Measurements from ENCODE around the gene GP1BA. TPM values are rescaled to one million over a fixed set of nuclear protein-coding genes. Genes with fewer than 3 reads are reported as not detected.
A peak's percentile ranks its signal among the peaks of the same experiment; 100 is the strongest.
"Not testable (repeated sequence)": the region's sequence is repeated elsewhere in the genome, so short reads cannot be mapped to it uniquely, and the experiment has no call there.

Gene GP1BA
- total RNA-seq, 1 donor from 2014 or later = not detected

DNA sequence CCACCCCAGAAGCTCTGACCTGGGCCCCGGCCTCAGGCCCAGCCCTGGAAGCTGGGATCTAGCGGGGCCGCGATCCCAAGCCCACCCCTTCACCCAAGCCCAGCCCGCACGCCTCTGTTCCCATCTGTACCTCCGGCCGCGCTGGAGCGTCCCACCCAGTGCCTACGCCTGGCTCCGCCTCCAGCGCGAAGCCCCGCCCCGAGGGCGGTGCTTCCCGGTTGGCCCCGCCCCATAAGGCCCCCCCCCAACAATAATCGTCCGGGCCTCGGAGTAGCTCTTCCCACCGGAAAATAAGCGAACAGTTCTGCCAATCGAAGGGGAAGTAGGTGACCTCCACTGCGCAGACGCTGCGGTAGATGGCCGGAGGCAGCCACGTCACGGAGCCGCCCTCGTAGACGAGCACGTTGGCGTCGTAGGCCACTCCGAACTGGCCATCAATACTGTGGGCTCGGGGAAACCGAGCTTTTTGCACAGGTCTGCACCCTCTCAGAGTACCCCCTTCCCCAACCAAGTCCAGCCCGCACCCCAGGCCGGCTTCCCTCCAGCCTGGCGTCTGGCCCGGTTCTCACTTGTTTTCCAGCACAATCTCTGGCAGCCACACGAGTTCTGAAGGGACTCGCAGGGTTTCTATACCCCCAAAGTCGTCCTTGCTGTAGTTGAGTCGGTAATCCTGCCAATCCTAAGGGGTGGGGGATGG lies 30.3 kb upstream of the GP1BA start:
- peak; percentile 65 to 85 for DNase-seq (ENCODE audit: low read depth in 2 of 2)

DNA sequence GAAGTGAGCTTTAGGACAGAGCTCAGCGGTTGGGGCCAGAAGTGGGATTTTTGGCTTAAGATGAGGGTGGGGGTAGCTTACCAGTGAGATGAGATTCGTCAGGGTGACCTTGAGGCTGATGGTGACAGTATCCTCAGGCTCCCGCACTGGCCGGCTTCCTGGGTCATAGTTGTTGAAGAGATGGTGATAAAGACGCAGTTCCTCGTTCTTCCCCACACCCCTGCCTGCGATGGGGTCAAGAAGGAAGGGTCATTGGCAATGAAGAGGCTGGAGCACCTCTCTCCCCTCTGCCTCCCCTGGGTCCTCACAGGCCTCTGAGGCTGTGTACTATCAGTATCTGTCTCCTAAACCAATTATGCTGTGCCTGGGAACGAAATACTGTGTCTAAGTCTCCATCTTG lies 29.5 kb upstream of the GP1BA start:
- no peak for DNase-seq (ENCODE audit: low read depth in 2 of 2)

DNA sequence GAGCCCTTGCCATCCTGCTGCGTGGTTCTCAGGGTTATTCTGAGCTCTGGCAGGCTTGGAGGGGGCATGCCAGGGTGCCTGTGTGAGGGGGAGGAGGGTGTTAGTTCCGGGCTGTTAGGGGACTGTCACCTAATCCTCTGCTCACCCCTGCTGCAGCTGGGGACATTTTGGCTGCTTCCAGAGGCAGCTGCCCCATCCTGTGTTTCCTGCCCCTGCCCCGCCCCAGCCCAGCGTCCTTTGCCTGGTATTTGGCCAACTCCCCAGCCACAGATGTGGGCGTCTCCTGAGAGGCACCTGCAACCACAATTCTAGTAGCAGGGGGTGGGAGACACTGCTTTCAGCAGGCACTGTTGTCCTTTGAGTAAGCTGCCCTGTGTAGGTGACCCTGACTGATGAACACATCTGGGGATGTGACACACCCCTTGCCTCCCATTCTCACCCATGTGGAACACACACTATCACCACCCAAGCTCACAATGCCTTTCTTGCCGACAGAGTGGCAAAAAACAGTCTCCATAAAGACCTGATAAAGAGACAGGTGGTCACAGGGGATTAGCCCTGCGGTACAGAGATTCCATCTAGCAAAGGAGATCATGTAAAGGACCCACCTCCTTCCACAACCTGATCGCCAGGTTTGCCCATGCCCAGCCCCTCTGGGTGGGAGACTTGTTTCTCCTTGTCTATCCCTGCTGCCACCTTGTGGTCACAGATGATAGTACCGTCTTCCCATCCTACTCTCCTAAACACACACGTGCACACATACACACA lies 28.8 kb upstream of the GP1BA start, which contains the start of gene CHRNE:
Gene CHRNE, minus strand, starts transcription at position 48 of the 768 bp plus-strand sequence. Its CDS starts 35 bp downstream, at position 13.
- DNase-seq (ENCODE audit: low read depth in 2 of 2) = peak; percentile 76 to 87

DNA sequence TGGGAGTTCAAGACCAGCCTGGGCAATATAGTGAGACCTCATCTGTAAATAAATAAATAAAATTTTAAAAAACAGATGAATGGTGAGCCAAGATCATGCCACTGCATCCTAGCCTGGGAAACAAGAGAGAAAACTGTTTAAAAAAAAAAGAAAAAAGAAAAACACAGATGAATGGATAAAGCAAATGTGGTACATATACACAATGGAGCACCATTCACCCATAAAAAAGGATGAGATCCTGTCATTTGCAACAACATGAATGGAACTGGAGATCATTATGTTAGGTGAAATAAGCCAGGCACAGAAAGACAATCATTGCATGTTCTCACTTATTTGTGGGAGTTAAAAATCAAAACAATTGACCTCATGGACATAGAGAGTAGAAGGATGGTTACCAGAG lies 25.4 kb upstream of the GP1BA start:
- not testable (repeated sequence) for DNase-seq (ENCODE audit: low read depth in 2 of 2)

DNA sequence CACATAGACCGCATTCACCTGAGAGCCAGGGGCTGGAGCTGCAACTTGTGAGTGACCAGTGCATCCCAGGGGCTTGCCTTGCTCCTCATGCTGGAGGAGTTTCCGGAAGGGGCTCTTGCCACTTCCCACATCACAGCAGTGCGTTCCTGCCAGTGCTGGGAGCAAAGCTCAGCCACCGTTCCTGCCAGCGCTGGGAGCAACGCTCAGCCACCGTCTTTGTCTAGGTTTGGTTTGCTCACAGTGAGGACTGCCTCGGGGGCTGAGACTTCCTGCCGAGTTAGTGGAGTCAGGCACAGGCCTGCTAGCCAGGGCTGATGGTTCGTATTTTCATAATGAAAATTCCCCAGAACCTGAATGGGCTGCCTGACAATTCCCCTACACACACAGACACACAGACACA lies 23.8 kb upstream of the GP1BA start:
- no peak for DNase-seq (ENCODE audit: low read depth in 2 of 2)

DNA sequence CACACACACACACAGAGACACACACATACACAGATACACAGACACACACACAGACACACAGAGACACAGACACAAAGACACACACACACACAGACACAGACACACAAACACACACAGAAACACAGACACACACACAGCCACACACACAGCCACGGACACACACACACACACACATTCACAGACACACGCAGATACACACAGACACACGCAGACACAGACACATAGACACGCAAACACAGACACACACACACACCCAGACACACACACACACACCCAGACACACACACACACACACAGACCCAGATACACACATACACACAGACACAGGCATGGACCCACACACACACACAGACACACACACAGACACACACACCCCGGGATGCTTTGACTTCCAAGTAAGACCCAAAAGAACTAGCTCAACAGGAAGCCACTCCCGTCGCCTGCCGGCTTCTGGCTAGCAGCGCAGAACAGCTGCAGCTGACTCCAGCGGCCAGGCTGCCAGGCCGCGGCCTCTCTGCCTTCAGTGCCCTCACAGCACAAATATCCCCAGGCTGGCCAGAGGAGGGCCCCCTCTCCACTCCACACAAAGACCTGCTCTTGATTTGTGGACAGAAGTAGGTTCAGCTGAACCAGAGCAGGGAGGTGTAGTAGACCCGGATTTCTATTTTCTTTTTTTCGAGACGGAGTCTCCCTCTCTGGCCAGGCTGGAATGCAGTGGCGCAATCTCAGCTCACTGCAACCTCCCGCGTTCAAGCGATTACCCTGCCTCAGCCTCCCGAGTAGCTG lies 23.2 kb upstream of the GP1BA start:
- peak; percentile 87 to 94 for DNase-seq (ENCODE audit: low read depth in 2 of 2)

DNA sequence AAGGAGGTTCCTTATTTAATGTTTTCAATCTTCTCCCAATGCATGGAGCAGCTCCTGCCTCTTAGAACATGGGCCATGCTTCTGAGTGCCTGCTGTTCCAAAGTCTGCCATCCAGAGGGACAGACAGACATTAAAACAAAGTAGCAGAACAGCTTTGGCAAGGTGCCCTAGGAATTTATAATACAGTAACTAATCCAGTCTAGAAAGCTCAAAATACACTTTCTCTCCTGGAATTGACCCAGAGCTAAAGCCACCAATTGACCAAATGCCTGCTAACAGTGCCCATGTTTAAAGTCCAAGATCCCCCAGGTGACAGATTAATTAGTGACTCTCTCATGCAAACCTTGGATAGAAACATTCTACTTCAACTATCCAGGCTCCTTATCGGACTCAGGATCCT lies 18.1 kb upstream of the GP1BA start:
- DNase-seq (ENCODE audit: low read depth in 2 of 2) = no peak

DNA sequence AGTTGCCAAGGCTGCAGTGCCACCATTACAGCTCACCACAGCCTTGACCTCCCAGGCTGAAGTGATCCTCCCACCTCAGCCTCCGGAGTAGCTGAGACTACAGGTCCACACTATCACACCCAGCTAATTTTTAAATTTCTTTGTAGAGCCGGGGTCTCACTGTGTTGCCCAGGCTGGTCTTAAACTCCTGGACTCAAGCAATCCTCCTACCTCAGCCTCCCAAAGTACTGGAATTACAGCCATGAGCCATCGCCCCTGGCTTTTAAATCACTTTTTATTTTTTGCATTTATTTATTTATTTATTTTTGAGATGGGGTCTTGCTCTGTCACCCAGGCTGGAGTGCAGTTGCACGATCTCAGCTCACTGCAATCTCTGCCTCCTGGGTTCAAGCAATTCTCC lies 17.5 kb upstream of the GP1BA start:
- DNase-seq (ENCODE audit: low read depth in 2 of 2) = not testable (repeated sequence)

DNA sequence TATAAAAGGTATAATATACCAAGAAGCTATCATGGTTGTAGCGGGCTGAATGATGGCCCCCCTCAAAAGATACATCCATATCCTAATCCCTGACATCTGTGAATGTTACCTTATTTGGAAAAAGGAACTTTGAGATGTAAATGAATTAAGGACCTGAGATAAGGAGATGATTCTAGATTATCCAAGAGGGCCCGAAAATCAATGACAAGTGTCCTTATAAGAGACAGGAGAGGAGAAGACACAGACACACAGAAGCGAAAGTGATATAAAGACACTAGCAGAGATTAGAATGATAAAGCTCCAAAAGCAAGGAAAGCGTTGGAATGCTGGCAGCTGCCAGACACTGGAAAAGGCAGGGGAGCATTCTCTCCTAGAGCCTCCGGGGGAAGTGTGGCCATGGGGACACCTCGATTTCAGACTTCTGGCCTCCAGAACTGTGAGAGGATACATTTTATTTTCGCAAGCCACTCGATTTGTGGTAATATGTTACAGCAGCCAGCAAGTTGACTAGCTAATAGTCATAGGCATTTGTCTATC lies 12.5 kb upstream of the GP1BA start:
- DNase-seq (ENCODE audit: low read depth in 2 of 2) = no peak

DNA sequence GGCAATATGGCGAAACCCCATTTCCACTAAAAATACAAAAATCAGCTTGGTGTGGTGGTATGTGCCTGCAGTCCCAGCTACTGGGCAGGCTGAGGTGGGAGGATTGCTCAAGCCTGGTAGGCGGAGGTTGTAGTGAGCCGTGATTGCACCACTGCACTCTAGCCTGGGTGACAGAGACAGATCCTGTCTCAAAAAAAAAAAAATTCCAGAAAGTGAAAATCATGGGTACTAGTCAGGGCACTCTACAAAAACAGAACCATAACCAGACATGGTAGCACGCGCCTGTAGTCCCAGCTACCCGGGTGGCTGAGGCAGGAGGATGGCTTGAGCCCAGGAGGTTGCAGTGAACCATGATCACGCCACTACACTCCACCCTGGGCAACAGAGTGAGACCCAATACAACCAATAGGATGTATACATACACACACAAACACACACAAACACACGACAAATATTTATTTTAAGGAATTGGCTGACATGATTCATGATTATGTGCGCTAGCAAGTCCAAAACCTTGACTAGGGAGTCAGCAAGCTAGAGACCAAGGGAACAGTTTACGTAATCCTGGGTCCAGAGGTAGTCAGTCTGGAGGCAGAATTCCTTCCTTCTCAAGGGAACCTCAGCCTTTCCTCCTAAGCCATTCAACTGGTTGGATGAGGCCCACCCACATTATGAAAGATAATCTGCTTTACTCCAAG lies 11.6 kb upstream of the GP1BA start:
- no peak for DNase-seq (ENCODE audit: low read depth in 2 of 2)

DNA sequence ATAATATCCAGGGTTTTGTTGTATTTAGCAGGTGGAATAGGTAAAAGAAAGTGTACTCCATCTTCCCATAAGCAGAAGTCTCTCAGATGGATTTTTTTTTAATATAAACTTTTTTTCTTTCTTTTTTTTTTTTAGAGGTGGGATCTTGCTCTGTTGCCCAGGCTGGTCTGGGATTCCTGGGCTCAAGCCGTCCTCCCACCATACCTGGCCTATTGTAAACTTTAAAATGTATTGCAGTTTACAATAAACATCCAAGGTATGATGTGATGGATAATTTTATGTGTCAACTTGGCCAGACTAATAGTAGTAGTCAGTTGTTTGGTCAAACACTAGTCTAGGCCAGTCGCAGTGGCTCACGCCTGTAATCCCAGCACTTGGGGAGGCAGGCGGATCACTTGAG lies 10.8 kb upstream of the GP1BA start:
- no peak for DNase-seq (ENCODE audit: low read depth in 2 of 2)

DNA sequence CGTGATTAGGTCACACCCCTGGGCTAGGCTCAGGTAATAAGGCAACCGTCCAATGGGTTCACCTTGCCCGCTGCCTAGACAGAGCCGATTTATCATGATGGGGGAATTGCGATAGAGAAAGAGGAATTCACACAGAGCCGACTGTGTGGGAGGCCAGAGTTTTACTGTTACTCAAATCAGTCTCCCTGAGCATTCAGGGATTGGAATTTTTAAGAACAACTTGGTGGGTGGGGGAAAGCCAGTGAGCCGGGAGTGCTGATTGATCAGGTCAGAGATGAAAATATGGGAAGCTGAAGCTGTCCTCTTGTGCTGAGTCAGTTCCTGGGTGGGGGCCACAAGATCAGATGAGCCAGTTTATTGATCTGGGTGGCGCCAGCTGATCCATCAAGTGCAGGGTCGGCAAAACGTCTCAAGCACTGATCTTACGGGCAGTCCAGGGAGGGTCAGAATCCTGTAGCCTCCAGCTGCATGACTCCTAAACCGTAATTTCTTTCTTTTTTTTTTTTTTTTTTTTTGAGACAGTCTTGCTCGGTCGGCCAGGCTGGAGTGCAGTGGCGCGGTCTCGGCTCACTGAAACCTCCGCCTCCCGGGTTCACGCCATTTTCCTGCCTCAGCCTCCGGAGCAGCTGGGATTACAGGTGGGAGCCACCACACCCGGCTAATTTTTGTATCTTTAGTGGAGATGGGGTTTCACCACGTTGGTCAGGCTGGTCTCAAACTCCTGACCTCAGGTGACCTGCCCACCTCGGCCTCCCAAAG lies 5.3 kb upstream of the GP1BA start:
- DNase-seq (ENCODE audit: low read depth in 2 of 2) = not testable (repeated sequence)

DNA sequence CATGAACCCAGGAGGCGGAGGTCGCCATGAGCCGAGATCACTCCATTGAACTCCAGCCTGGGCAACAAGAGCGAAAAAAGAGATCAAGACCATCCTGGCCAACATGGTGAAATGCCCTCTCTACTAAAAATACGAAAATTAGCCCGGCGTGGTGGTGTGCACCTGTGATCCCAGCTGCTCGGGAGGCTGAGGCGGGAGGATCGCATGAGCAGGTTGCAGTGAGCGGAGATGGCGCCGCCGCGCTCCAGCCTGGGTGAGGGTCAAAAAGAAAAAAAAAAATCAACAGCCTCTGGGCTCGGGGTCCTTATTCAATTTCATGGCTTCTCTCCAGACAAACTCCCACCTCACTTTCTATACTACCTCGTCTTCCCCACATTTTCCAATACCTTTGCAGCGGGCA lies 3.2 kb upstream of the GP1BA start:
- DNase-seq (ENCODE audit: low read depth in 2 of 2) = no peak

DNA sequence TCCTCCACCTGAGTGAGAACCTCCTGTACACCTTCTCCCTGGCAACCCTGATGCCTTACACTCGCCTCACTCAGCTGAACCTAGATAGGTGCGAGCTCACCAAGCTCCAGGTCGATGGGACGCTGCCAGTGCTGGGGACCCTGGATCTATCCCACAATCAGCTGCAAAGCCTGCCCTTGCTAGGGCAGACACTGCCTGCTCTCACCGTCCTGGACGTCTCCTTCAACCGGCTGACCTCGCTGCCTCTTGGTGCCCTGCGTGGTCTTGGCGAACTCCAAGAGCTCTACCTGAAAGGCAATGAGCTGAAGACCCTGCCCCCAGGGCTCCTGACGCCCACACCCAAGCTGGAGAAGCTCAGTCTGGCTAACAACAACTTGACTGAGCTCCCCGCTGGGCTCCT lies 679 bp downstream of the GP1BA start:
- no peak for DNase-seq (ENCODE audit: low read depth in 2 of 2)

DNA sequence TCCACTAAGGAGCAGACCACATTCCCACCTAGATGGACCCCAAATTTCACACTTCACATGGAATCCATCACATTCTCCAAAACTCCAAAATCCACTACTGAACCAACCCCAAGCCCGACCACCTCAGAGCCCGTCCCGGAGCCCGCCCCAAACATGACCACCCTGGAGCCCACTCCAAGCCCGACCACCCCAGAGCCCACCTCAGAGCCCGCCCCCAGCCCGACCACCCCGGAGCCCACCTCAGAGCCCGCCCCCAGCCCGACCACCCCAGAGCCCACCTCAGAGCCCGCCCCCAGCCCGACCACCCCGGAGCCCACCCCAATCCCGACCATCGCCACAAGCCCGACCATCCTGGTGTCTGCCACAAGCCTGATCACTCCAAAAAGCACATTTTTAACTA lies 1.6 kb downstream of the GP1BA start:
- no peak for DNase-seq (ENCODE audit: low read depth in 2 of 2)

DNA sequence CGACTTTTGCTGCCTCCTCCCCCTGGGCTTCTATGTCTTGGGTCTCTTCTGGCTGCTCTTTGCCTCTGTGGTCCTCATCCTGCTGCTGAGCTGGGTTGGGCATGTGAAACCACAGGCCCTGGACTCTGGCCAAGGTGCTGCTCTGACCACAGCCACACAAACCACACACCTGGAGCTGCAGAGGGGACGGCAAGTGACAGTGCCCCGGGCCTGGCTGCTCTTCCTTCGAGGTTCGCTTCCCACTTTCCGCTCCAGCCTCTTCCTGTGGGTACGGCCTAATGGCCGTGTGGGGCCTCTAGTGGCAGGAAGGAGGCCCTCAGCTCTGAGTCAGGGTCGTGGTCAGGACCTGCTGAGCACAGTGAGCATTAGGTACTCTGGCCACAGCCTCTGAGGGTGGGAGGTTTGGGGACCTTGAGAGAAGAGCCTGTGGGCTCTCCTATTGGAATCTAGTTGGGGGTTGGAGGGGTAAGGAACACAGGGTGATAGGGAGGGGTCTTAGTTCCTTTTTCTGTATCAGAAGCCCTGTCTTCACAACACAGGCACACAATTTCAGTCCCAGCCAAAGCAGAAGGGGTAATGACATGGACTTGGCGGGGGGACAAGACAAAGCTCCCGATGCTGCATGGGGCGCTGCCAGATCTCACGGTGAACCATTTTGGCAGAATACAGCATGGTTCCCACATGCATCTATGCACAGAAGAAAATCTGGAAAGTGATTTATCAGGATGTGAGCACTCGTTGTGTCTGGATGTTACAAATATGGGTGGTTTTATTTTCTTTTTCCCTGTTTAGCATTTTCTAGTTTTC lies 2.3 kb downstream of the GP1BA start:
- DNase-seq (ENCODE audit: low read depth in 2 of 2) = peak in 1 of 2 donors; percentile 36

DNA sequence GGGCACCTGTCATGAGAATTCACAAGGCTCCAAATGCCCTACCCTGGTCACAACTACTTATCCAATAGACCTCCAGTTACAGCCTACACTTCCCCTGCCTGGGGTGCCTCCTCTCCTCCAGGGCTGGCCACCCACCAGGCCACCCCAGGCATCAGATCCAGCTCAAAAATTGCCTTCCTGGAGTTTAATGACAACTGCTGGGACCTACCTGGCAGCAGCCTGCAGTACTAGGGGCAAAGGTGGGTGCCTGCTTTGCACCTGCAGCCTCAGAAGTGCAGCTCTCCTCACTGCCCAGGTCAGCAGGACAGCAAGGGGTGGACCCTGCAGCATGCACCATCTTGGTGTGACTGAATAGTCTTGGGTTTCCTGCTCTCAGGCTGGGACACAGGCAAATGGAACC lies 3.6 kb downstream of the GP1BA start:
- DNase-seq (ENCODE audit: low read depth in 2 of 2) = no peak

DNA sequence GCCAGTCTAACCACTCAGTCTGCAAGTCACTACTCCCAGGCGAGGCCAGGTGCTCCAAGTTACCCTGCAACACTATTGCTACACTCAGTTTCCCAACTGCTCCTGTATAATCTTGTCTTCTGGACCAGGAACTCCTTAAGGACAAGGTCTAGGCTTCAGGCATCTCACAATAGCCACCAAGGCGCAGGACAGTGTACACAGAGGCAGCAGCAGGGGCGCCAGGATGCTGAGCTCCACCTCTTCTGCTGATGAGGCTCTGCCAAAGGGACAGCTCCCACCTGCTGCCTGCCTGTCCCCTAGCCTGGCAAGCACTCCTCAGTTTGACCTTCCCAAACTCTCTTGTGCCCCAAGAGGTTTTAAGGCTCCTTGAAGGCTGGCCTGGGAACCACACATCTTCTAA lies 4.4 kb downstream of the GP1BA start:
- no peak for DNase-seq (ENCODE audit: low read depth in 2 of 2)

DNA sequence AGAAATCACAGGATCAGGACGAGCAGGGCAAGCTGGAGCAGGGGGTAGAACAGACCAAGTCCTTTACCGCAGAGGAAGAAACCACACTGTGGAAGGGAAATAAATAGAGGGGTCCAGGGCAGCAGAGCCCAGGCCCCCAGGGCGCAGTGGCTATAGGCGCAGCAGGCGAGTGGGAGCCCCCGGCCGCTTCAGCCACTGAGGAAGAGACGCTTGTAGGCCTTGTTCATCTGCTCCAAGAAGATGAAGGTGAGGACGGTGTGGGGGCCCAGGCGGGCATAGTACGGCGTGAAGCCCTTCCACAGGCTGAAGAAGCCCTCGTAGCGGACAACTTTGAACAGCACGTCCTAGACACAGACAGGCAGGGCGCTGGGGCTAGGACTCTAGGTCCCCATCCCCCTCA lies 5.5 kb downstream of the GP1BA start:
- no peak for DNase-seq (ENCODE audit: low read depth in 2 of 2)

DNA sequence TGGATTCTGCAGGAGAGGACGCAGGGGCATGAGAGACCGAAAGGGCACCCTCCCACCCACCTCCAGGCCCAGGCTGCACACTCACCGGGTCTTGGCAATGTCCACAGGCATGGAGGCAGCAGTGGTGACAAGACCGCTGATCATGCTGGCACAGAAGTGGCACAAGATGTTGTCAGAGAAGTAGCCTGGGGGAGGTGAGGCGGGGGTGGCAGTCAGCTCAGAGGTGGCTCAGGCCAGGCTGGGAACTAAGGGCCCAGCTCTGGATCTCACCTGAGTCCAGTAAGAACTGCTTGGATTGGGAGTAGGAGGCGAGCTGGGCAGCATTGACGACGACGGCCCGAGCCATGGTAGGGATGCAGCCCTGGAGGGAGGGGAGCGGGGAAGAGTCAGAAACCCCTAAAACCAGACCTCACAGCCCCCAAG lies 6.0 kb downstream of the GP1BA start:
- DNase-seq (ENCODE audit: low read depth in 2 of 2) = no peak

Measured in dermis microvascular lymphatic vessel endothelial cell (primary cell).